GM19468 (cell line): ENCODE measurements around the gene PAPPA2.
"Not testable (repeated sequence)": the region's sequence is repeated elsewhere in the genome, so short reads cannot be mapped to it uniquely, and the experiment has no call there.

Source experiments
- ATAC-seq: cut with Tn5 transposase; IDR thresholded peaks from one replicate; pipeline ENCODE4 v1.9.1; 2021; ENCODE audit warnings: mild to moderate bottlenecking, moderate library complexity, moderate number of reproducible peaks; ENCODE audit not compliant: unreplicated experiment; ENCODE audit errors: extremely low read depth

The PAPPA2 gene

DNA sequence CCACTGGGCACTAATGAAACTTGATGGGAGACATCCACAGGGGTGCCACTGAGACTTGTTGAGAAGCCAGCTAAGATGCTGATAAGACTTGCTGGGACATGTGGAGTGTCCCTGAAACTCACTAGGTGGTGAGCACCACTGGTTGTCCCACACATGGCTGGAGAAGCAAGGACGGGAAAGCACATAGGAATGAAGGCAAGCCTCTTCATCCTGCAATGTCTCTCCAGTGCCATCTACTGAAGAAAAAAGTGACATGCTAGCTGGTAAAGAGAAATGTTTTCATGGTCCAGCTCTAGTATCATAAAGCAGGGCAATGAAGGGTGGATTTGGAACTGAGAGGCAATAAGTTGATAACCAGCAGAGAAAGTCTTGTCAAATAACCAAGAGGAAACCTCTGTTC lies 283.0 kb downstream of the PAPPA2 start:
- ATAC-seq, result no peak

DNA sequence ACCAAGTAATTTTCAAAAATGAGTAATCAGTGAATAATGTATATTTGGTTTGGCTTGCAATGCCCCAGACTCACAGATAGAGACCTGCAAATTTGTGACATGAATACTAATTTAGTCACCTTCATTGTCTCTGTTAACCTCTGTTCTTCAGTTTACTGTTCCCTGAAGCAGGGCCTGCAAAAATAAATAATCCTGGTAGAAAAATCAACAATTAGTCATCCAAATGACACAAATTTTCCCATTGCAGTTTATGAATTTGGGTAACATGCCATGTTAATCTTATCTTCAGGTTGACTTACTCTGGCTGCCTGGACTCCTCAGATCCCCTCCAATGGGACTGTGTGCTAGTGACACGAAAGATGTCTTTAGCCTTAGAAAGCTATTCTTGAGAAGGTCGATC lies 289.5 kb downstream of the PAPPA2 start:
- no peak for ATAC-seq

DNA sequence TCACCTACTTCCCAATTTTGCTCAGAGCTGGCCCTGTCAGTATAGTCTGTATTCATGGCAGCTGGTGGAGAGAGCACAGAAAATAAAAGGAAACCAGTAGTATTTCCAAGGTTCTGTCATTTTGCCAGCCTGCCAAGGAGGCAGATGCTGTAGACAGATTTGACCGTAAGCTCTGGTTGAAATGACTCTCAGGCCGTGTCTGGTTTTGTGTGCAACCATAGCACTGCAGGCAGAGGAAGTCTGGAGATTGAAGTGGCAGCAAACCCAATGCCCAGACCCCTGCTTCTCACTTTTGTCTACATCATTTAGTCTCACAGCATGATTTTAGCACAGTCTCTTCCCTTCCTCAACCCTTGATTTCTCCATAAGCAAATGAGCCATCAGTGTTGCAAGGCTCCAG lies 291.7 kb downstream of the PAPPA2 start:
- no peak for ATAC-seq

DNA sequence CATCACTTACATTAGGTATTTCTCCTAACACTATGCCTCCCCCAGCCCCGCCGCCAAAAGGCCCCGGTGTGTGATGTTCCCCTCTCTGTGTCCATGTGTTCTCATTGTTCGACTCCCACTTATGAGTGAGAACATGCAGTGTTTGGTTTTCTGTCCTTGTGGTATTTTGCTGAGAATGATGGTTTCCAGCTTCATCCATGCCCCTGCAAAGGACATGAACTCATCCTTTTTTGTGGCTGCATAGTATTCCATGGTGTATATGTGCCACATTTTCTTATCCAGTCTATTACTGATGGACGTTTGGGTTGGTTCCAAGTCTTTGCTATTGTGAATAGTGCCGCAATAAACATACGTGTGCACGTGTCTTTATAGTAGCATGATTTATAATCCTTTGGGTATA lies 293.8 kb downstream of the PAPPA2 start:
- ATAC-seq, result not testable (repeated sequence)

DNA sequence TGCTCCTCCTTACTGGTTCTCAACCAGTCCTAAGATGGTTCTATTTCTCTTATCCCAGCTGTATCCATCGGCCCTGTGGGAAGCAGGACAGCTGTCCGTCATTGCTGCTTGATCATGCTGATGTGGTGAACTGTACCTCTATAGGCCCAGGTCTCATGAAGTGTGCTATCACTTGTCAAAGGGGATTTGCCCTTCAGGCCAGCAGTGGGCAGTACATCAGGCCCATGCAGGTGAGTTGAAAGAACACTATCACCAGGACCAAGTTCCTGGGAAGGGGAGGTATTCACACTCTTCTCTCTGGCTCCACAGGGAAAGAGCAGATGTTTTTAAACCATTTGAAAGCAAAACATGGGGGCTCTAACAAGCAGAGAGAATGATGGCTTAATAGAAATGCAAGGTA lies 302.6 kb downstream of the PAPPA2 start:
- ATAC-seq, result no peak

DNA sequence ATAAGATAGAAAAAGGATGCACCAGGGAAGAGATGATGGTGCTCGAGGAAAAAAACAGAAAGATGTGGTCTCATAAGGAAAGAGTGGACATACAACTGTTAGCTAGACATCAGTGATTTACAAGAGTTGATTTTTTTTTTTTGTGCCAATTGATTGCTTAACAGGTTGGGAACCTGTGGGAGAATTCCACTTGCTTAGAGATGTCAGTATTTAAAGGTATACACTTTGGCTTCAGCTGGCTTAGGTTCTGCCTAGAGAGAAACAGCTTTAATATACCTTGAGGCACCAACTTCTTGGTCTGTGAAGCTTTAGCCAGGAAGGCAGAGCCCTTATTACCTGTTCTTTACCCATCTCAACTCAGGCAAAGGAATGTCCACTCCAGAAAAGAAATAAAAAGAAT lies 303.8 kb downstream of the PAPPA2 start:
- ATAC-seq, result no peak

DNA sequence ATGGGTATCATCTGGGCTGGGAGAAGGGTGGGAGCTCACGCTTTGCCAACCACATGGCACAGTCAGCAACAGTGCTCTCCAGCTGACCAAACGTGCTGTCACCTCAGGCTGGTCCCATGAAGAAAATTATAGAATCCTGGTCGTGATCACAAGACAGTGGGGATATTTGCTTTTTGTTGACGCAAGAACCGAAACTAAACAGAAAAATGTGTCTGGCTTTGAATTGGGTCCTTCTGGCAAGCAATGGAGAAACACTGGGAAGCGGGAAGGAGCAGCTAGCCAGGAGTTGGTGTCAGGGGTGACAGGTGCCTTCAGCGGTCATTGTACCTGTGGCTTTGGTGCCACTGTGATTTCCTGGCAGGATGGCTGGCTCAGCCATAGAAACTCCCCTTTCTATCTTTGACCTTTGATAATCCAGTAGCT lies 304.8 kb downstream of the PAPPA2 start:
- ATAC-seq, result no peak

DNA sequence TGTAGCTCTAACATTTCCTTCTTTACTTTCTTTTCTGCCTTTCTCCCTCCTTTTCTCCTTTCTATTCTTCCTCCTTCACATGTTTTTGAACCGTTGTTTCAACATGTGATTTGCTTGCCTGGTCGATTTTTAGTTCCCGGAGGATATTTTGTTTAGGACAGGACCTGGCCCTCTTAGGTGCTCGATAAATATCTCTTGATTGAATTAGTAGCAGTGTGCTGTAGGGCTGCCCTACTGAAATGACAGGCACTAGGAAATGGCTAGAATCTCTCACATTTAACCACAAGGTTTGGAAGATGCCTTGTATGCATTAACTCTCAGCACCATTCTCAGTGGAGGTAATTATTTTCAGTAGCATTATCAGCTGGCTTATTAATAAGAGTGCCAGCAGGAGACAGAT lies 305.6 kb downstream of the PAPPA2 start:
- ATAC-seq, result no peak

DNA sequence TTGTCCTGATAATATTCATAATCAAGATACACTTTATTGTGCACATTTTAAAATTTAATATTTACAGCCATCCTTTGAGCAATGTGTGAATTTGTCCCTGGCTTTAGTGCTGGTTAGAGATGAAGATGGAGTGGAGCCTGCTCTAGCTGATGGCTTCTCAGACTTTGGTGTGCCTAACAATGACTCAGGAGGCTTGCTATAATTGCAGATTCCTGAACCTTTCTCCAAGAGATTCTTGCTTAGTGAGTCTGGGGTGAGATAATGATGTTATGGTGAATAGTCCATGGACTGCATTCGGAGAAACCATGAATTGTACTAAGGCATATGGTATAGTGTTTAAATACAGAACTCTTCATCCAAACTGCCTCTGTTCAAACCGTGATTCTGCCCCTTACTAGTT lies 307.1 kb downstream of the PAPPA2 start:
- ATAC-seq, result no peak

DNA sequence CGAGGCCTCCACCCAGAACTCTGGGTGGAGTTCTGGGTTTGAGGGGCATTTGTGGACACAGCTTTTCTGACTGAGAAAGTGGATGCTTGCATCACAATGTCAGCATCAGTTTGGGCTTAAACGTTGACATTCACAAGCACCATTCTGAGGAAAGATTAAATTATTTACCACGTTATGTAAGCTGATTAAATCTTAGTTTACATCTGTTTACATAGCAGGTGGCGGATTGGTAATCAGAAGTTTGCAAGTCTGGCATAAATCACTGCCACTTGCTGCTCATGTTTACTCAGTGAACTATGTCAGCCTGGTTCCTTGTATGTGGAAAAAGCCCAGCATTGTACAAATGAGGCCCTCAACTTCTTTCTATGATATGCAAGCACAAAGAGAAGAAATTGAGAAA lies 310.1 kb downstream of the PAPPA2 start:
- ATAC-seq, result no peak

DNA sequence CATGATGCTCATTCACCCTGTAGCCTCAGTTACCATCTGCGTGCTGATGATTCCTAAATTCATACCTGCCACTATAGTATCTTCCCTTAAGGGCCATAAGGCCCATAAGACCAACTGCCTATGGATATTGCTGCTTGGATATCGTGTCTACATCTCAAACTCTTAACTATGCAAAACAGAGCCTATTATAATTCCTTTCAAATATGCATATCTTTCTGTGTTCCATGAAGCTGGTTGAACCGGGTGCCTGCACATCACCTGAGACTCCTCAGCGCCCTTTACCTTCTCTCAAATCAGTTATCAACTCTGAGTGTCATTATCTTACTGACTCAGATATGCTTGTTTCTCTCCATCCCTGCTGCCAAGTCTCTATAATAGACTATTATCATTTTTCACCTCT lies 311.2 kb downstream of the PAPPA2 start:
- no peak for ATAC-seq

DNA sequence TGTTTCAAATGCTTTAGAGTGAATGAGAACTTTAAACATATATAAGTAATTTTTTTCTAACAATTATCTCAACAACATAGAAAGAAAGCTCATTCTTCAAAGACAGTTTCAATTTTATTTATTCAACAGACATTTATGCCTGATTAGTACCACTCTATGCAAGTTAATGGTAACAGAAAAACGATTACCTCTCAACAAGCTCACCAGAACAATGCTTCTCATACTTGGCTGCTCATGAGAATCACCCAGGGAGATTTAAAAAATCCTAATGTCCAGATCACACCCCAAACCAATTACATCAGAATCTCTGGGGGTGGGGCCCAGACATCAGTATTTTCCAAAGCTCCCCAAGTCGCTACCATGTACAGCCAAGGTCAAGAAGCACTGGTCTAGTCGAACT lies 312.4 kb downstream of the PAPPA2 start:
- no peak for ATAC-seq

DNA sequence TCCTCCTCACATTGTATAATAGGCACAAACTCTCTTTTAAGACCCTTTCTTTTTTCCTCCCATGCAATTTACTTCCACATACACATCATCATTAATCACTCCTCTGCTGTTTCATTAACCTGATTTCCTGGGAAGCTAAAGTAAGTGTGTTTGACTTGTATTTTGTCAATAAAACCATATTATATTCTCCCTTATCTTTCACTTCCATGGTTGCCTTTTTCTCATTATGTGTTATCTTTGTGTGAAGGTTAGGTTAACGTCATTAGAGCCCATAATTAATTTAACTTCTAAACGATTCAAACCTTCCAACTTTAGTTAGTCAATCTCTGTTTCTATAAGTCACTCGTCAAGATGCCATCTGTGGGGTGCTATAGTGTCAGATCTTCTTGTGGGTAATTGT lies 313.0 kb downstream of the PAPPA2 start:
- ATAC-seq, result no peak

DNA sequence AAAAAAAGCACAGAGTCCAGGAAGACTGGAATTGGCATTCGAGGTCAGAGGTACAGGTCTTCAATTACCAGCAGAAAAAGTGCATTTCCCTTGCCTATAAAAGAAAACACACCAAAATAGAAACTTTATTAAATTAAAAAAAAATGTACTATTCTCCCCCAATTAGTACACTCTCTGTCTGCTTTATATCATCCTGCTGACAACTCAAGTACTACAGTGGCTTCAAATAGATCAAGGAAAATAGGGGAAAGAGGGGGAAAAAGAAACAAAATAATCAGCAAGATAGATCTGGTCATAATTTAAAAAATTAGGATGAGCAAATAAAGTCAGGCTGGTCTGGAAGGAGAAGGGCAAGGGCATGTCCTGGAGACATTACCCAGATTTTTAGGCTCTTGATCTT lies 315.1 kb downstream of the PAPPA2 start:
- no peak for ATAC-seq

DNA sequence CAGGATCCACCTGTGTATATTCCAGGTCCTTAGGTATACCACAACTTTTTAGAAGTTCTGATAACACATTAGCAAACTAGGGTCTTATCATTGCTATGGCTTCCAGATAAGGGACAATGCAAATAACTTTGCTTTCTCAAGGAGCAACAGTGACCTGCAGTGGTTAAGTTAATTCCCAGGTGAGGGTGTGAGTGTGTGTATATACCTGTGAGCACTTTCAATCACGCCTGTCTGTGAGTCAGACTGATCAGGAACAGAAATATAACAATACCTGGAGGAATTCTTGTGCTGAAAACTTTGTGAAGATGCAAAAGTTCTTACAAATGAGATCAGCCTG lies 317.0 kb downstream of the PAPPA2 start:
- no peak for ATAC-seq

DNA sequence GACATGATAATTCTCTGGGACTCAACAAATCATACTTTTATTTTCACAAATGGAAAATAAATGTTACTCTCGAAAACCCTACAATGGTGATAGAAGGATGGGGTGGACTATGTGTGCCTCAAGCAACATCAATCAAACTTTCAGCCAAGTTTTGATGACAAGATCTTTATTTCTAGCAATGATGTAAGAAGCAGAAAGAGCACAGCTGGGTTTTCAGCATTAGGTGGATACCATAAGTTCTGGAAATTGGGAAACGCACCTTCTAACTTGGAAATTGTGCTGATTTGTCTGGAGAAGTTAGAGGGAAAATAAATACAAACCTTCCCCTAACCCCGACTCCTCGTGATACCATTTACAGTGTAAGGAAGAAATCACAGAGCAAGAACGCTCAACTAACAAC lies 320.3 kb downstream of the PAPPA2 start:
- no peak for ATAC-seq

DNA sequence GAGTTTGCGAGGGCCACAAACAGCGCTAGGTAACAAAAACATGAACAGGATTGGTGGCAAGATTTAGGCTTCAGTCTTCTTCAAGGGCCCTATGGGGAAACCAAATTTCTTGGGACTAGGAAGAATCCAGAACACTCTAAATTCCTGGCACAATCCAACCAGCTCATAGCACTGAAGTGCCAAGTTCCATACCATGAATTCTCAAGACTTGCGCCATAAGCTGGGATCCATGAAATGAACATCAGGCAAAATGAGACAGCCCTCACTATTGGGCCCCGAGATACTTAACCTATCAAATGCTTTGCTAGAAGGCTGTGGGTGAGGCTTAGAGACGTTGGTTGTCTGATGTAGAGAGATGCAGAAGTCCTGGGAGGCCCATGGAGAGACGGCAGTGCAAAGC lies 322.1 kb downstream of the PAPPA2 start:
- ATAC-seq, result no peak

DNA sequence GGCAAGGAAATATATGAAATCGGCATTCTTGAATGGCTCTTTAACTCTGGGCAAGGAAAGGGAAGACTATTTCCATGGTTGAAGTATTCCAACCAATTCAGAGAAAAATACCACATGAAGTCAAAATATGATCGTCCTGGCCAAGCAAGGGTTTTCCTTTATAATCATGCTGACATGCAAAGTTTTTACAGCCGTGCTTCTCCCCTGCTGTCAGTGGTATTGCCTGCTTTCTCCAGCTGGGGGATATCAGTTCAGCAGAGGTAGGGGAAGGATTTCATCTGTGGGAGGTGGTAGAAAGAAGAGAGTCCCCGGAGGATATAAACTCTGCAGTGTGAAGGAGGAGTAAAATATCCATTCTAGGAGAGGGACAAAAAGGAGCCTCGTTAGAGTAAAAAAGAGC lies 322.8 kb downstream of the PAPPA2 start:
- ATAC-seq, result no peak

DNA sequence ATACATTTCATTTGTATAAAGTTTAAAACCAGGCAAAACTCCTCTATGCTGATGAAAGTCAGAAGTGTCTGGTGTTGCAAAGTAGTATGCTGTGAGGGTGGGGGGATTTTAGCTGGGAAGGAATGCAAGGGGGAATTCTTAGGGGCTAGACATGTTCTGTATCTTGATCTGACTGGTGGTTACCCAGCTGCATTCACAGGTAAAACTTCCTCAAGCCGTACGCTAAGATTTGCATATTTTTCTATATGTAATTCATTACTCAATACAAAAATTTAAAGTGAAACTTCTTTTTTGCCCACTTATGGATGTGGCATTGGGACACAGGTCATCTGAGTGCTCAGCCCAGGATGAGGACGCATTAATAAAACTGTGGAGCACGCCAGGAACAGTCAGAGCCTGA lies 323.3 kb downstream of the PAPPA2 start:
- ATAC-seq, result no peak

DNA sequence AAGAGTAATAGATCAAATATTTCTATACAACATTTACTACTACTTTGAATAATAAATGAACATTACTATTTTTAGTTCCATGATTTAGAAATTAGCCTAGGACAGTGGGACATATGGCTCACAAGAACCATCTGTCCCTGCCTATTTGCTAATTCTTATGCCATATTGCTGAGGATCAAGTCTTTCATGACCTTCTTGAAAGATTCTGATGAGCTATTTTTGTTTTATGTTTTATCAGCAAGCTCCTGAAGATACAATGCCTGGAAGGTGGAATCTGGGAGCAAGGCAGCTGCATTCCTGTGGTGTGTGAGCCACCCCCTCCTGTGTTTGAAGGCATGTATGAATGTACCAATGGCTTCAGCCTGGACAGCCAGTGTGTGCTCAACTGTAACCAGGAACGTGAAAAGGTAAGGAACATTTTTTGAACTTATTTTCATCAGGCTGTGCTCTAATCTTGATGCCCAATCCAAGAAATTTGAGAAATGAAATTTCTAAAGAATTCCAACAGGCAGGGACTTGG lies 326.7 kb downstream of the PAPPA2 start:
- ATAC-seq, result no peak

DNA sequence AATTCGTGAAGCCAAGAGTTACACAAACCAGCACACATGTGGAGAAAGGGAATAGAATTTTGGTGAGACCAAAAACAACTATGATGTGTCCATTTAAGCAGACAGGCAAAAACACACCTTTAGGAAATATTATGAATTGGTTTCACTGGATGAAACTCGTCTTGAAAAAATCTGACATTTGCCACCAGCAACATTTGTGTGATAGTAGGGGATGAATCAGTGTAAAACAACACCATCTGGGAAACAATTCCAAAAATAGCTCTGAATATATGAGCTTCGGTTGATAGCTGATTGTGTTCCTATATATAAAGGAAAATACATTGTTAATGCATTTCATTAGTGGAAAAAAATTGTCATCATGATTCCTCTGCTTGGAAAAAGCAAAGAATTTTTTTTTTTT lies 327.8 kb downstream of the PAPPA2 start:
- no peak for ATAC-seq

DNA sequence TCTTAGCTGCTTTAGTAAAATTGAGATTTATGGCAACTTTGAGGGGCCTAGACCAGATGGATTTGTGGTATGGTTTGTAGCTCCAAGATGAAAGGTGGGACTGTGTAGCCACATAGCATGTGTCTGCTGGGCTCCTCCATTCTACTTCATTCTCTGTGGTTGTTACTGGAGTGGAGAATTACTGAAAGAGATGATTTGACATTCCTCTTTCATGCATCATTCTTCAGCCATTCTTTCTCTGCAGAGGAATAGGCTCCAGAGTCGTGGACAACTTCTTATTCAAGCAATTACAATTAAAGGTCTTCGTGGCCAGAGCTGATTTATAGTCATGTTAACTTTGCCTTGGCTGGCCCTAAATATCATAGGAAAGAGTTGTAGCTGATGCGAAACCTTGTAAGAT lies 328.9 kb downstream of the PAPPA2 start:
- ATAC-seq, result no peak

DNA sequence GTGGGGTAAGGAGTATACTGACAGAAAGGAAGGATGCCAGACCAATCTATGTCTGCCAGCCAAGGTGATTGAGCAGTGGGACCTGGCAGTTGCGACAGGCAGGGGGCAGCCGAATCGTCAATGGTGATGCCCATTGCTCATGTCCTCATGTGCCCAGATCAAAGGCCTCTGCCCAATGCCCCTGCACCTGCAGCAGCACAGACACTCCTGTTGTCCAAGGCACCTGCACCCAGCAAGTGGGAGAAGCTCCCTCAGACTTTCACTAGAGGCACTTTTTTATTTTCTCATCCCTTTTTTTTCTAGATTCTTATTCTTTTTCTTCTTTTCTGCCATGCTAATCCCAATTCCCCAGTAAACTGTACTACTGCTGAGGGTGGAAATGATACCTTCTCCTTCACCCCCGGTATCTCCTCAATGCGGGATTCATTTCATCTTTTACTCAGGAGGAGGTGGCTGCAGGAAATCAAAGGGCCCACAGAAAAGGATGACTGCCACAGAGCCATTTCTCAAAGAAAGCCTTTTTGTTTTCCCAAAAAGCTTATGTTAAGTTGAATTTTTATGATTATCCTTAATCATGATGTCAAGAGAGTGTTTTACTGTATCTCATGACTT lies 332.0 kb downstream of the PAPPA2 start:
- ATAC-seq, result no peak
